ENCODE measurements around the gene ELMO1.

Gene ELMO1

GRCh38 chr7:37365405-37365804, 83.3 kb downstream of the ELMO1 start:
- DNase-seq = no peak

DNA sequence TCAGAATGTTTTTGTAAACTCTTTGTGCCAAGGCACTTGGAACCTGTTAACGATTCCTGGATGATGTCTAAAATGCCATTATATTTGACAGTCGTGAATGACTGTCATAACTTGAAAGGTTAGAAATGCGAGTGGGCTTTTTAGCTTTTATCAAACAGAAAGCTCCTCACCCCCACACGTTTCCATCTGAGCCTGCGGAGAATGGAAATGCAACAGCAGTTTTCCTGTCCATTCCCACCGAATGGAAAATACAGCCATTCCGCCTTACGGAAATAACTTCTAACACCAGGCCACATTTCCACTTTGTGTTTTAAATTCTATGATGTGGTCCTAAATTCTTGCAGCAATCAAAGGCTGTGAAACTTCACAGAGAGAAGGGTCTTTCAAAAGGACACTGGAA, 83.8 kb downstream of the ELMO1 start:
- no peak for DNase-seq

- no peak for DNase-seq
Observed at GRCh38 chr7:37363536-37364491, 84.8 kb downstream of the ELMO1 start.

DNA sequence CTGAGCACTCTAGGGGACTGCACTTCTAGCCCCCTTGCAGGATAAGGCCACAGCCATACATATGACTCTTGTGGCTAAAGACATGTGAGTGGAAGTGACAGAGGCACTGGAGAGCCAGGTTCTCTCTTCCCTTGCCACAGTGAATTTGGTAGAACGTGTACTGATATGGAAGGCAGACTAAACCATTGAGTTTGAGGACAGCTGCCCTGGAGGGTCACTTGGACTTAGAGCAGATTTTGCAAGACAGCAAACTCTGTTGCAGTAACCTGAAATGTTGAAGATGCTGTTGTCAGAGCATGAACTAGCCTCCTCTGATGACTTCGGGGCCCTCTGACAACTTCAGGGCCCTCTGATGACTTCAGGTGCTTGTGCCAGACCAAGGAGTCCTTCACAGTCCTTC, 85.9 kb downstream of the ELMO1 start:
- DNase-seq = no peak

DNA sequence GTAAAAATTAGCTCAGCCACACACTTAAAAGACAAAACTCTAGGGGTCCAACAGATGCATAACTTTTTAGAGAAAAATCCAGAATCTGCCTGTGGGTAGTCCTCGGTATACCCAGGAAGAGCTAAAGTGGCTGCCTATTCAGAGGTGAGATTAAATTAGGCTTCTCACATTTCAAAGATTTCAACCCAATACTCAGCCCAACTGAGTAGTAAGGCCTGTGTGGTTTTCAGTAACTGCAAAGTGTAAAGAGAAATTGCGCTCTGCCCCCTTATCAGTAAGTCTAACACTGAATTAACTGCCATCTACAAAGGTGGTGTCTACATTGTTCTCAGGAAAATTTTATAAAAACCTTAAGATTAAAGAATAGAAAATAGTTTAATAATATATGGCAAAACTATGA, 88.2 kb downstream of the ELMO1 start:
- no peak for DNase-seq

DNA sequence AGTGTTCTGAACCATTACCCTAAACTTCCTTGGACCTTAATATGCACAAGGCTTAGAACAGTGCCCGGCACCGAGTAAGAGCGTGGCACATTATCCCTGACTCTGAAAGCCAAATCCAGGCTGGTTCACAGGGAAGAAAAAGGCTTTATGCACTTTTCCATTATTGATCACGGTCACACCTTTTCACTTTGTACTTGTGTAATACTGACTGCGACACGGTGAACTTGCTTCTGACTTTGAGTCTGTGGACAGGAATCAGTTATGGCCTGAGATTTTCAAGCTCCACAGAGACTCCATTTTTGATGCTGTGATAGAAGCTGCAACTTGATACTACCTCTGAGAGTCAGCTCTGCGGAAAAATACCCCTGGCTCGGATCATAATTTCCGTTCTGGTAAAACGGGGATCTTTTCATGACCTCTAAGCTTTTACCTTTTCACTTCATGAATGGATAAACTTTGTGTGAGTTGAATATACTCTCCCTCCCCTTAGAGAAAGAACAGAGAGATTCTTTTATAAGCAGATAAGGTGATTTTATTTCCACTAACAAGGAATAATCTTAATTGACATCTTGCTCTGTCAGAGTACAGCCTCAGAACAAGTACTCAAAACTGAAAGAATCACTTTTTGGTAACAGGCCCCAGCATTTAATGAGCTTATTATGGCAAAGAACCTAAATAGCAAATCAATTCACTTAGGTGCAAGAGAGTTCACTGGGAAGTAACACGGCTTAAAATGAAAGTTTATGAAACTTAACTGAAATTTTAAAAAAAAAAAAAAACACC, 88.8 kb downstream of the ELMO1 start:
- DNase-seq = no peak

DNA sequence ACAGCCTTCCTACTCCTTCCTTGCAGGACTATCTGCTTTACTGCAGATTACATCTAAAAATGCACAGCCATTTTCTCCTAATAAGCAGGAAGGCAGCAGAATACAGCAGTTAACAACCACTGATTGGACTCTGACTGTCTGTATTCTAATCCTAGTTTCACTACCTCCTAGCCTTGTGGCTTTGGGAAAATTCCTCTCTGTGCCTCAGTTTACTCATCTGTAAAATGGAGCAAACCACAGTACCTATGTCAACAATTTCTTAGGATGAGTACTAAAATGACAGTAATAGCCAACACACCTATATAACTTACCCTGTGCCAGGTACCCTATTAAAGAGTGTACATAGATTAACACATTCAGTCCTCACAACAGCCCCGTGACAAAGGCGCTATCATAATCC, 89.5 kb downstream of the ELMO1 start:
- DNase-seq = no peak

DNA sequence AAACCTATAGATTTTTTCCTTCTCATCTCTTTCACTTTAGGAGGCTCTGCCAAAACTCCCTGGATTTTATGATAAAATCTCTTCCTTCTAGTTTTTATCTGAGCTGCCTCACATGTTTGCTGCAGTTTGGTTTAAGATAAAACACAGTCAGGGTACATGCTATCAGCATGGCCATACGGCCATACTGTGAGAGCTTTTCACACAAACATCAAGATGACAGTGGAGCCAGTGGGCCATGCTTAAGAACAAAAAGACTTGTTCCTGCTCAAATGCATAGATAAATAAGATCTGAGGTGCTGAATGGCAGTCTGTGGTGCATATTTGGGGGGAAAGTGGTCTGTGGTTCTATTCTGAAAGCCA, 91.0 kb downstream of the ELMO1 start:
- DNase-seq = no peak

DNA sequence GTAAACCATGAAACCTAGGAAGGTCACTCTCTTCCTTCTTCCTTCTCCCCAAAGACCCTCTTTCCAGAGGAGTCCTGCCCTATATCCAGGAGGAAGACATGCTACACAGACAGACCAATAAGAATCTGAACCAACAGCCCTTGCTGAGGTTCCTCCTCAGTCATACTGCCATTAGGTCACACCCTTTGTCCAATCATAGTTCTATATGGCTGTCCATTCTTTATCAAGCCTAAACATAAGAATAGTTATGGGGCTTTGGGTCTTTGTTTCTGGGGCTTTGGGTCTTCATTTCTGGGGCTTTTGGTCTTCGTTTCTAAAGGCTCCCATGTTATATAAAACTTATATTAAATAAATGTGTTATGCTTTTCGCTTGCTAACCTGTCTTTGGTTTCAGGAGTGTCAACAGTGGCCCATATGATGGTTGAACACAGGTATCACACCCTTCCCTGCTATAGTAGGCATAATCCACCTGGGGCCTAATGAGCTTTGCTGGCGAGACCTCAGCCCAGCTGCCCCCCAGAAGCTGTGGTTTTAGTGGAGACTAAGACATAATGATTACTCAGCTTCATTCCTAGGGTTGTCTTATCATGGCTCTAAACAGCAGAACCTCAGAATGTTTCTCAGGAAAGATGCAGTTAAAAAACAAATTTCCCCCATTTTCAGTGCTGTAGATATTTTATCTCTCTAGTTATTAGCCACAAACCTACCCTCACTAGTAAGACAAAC, 91.6 kb downstream of the ELMO1 start:
- DNase-seq = no peak

DNA sequence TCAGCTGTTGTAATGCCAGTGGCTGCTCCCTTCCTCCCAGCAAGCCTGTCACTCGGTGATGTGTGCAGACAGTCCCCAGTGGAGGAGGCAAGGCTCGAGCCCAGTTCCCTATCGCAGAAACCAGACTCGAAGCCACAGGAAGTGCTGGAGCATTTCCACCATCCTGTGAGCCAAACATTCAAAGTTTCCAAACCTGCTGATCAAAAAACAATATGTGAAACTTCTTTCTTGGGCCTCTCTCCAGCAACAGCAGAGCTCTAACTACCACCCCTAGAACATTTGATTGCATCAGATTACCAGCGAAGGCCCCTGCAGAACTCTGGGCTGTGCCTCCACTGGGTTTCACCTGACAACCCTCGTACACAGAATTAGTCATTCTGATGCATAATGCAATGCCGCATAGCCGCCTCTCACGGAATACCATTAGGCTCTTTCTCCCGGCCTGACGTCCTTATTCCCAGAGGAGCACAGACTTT, 94.0 kb downstream of the ELMO1 start:
- DNase-seq = no peak

DNA sequence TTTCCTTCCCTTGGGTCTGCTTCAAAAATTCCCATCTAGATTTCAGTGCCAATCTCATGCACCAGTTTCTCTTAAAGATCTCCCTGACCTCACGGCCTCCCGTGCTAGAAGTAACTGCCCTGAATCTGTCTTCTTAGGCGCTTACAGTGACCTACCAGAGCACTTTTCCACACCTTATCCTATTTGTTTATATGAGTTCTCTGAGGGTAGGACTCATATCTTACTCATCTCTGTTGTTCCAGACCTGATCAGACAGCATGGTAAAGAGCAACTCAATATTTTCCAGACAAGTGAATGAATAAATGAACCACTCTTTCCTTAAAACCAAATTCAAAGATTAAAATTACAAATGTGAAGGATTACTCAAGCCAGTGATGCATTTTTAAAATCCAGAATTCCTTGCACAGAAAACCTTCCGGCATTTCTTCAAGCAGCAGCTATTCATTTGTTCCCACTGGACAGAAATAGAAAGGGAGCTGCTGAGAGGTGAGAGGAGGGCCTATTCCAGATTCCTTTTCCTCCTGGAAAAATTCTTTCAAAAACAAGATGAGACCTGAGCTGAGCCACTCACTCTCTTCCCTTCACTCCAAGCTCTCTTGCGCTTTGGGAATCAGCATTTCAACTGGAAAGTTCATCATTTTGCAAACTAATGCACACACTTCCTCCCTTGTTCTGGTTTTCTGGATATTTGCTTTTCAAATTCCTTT, 94.6 kb downstream of the ELMO1 start:
- DNase-seq = no peak

- DNase-seq = no peak
Observed at GRCh38 chr7:37352974-37353948, 95.4 kb downstream of the ELMO1 start.

GRCh38 chr7:37352251-37352880, 96.3 kb downstream of the ELMO1 start:
- no peak for DNase-seq

DNA sequence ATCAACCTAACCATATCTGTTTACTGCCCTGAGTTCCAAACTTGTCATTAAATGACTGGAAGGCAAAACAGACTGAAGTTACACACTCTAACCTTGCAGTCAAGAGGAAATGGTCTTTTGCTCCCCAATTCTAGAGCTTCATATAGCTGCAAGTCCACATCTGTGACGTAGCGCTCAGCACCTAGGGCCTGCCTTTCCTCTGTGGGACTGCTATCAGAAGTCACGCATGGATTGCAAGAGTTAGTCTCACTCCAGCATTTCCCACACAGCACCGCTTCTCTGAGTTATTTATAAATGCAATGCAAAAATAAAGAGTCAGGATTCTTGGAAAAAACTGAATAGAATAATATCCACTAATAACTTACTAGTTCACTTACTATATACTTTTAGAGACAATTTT, 96.9 kb downstream of the ELMO1 start:
- no peak for DNase-seq

DNA sequence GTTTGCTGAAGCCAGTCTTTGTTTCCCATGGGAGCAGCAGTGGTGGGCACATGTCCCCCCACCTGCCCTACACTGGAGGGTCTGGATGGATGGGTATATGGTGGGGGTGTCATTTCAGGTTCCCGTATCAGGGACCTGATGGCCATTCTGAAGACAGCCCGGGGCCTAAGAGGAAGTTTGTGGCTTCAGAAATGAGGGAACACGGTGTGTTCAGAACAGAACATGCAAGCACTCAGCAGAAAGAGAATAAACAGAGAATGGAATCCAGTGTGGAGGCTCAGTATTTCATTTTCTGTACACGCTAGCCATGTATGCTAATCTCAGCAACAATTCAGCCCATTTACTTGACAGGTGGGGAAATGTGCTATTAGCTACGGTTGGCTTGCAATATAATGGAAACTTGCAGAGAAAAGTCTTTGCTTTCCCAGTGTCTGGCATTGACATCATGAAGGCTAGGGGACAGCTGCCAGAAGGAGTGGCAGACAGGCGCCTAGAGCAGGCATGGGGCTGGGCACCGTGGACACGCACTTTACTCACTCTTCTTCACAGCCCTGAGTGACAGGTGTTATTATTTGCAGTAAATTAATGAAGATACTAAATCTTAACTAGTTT, 98.6 kb downstream of the ELMO1 start:
- DNase-seq = no peak

DNA sequence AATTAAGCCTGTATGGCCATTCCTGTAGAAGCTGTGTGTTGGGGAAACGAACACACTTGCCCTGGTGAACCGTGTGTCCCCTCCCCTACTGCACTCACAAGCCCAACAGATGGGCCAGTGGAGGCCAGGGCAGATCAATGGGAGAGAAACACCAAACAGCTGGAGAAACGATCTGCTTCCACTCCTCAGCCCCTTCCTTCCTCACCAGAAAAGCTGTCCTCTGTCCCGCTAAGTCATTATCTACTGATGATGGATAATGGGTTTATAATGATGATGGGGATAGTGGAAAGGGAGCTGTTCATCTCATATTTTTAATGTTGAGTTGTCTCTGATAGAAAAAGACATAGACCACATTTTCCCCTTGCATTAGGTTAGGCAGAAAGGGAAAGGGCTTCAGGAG, 99.7 kb downstream of the ELMO1 start:
- DNase-seq = no peak

GRCh38 chr7:37346761-37347160, 101.9 kb downstream of the ELMO1 start:
- no peak for DNase-seq

DNA sequence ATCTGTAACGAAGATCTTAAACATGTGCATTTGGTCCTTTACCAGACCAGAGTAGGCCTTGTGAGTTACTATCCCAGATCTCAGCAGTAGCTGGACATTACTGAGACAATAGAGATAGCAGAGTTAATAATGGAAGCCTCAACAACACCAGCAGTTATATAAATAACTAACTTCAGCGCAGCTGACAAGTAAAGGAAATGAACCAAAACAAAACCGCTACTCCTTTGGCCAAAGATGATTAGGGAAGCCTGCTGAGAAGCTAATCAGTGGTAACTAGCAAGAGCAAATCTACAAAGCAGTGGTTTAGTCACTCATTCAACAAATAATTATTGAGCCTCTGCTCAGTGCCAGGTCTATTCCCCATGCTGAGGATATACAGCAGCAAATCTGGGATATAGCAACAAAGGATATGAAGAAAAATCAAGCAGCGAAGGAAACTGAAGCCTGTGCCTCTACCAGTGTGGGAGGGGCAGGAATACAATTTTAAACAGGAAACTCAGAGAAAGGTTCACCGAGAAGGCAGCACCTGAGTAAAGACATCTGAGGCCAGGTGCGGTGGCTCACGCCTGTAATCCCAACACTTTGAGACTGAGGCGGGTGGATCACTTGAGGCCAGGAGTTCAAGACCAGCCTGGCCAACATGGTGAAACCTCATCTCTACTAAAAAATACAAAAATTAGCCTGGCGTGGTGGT, 103.6 kb downstream of the ELMO1 start:
- no peak for DNase-seq

GRCh38 chr7:37342688-37343471, 105.8 kb downstream of the ELMO1 start:
- no peak for DNase-seq

All from 8988T (cell line).